GM19035 (cell line): ENCODE results near the gene DNLZ.

Experiments
- ATAC-seq: cut with Tn5 transposase; IDR thresholded peaks from one replicate; pipeline ENCODE4 v1.9.1; 2021; ENCODE audit not compliant: unreplicated experiment

DNLZ gene

DNA sequence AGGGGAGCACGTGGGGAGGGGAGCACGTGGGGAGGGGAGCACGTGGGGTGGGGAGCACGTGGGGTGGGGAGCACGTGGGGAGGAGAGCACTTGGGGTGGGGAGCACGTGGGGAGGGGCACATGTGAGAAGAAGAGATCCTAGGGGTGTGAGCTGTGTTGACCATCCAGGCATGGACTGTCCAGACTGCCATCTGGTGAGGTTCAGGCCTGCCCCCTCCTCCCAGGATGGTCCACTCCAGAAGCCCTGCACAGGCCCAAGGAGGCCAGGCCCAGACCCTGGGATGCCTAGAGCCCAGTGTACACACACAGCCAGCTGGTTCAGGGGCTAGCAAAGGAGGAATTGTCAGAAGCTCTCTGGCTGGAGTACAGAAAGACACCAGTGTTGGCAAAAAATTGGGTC is 34.1 kb upstream of the DNLZ start:
- ATAC-seq: no peak

DNA sequence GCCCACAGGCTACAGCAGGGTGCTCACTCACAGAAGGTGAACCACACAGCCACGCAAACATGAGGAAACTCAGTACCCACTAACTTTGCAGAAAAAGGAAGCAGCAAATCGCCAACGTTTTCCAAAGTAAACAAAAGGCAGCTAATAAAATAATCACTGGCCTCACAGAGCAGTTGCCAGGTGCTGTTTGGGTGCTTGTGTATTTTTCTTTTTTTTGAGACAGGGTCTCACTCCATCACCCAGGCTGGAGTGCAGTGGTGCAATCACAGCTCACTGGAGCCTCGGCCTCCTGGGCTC is 32.6 kb upstream of the DNLZ start:
- ATAC-seq: no peak

DNA sequence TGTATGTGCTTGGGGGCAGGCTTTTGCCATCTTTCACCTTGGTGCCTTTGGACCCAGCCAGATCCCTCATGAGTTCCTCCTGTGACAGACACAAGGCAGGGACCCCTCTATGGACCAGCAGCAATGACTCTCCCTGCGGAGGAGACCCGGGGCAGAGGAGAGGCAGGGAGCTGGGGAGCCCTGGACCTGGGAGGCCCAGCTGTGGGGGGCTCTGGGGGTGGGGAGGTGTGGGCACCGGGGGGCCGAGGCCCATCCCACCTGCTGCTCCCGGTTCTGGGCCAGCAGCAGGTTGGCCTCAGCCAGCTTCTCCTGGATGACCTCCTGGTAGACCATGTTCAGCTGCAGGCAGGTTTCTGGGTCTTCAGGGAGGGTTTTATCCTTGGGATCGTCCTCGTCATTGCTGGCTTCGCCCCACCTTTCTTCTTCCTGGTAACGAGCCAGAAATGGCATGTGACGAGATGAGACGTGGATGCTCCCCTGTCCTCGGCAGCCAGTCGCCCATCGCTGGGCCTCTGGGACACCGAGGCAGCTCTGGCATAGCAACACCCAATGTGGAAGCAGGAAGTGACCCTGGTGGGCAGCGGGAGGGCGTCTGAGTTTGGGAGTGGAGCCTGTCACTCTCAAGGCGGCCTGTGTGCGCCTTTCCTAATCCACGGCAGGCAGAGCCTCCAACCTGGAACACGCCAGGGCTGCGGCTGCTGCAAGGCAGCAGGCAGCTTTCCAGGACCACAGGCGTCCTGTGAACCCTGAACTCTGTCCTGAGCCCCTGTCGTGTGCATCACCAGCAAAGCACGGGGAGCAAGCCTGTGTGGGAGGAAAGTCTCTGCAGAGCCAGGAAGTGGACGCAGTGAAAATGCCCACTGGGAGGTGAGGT is 32.0 kb upstream of the DNLZ start:
- no peak for ATAC-seq

DNA sequence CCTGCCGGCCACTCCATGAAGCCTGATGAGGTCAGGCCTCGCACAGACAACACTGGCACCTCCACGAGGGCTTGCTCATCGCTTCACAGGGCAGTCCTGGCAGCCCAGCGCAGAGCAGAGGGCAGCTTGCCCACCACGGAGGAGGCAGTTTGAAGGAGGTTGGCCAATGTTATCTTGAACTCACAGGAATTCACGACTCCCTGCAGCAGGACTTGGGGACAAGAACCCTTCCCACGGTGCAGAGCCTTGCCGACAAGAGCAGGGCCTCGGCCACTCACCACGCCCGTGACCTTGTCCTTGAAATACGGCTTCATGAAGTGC is 31.4 kb upstream of the DNLZ start:
- no peak for ATAC-seq

DNA sequence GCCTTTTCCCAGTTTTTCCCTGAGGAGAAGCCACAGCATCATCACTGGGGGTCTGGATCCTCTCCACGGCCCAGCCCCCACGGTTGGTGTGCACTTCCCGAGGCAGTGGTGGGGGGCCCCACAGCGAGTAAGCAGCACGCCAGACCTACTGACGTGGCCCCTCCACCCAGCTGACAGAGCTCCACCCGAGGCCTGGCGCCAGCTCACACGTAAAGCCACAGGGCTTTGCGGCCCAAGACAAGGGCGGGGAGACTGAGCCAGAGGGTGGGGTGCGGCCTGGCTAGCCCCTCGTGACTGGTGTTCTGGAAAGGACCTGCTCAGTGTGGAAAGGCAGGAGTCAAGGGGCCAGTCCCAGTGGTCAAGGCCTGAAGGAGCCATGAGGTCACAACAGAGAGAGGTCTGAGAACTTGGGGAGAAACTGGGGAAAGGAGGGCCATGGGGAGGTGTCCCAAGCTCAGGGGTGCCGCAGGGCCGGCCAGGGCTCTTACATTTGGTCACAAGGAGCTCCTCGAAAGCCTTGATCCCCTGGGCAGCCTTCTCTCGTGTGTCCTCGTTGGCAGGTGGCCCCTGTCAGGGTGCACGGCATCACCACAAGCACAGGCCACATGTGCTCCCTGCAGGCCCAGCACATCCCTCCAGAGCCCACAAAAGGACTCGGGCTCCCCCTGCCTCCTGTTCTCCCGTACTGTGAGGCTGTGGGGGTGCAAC is 30.9 kb upstream of the DNLZ start:
- ATAC-seq: no peak

DNA sequence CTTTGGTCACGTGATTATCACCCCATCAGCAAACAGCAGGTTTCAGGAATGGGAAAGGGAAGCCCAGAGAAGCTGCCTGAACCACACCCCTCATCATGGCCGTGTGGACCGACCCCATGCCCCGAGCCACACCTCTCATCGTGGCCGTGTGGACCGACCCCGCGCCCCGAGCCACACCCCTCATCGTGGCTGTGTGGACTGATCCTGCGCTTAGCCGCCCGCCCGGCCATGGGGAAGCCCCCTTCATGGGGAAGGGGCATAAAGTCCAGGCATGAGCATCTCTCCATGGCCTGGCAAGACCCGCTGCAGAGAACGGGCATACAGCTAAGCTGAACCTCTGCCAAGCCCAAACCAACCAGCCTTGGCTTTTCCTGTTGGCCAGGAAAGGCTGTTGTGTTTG is 30.0 kb upstream of the DNLZ start:
- no peak for ATAC-seq

DNA sequence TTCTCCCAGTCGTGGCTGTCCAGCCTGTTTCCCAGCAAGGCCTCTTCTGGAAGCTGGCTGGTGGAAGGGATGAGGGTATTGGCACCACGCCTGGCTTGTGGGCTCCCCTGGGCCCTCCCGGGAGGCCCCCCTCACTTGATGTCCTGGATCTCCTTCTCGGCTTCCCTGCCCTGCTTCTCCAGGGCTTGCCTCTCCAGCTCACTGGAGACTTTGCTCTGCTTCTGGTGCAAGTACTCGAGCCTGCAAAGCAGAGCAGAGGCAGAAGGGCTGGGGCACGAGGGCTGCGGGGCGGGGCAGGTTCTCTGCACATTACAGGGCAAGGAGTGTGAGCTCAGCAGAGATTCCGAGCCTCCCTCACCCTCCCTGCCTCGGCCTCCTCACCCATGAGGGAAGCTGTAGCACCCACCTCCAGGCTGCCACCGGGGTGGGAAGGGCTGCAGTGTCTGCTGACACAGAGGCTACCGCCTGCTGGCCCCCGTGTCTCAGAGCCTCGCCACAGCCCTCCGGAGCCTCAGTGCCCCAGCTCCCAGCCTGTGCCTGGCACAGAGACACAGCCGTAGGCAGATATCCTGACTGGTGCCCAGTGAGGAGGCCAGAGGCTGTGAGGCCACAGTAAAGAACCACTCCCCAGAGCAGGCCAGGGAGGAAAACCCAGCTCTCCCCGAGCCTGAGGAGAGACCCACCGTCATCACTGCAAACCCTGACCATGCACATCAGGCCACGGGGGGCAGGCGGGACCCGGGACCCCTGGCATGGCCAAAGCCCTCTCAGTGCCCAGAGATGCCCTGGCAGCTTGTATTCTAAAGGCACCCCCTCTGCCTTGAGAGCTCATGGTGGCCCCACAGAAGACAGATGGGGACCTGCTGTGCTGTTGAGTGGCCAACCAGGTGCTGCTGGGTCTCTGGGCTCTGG is 29.2 kb upstream of the DNLZ start:
- no peak for ATAC-seq

DNA sequence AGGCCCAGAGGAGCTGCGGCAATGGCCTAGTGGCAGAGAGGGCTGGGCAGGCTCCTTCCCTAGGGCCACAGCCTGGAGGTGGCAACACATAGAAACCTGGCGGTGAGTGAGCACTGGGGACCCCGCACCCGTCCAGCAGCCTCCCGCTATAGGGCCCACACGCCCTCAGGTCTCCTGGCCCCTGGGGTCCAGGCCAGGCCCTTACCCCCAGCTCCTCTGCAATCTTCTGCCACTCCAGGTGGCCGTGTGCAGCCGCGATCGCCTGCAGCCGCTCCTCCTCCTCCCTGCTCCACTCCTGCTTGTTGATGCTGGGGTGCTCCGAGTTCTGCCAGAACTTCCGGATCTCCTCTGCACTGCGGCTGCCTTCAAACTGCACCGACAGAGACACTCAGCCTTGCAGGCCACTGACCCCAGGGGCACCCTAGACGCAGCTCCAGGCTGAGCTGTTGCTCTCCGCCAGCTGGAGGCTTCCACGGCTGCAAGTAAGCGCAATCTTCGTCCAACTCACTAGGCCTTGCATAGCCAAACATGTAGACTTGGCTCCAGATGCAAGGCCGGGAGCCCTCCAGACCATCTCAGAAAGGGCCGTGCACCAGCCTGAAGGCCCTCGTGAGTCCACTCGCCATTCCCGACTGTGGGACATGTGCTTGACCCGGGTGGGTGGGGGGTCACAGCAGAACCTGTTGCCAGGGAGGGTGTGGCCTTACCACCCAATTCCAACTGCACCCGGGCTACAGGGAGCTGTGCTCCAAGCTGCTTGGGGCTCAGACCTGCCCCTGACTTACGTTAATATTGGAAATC is 28.4 kb upstream of the DNLZ start:
- ATAC-seq: no peak

DNA sequence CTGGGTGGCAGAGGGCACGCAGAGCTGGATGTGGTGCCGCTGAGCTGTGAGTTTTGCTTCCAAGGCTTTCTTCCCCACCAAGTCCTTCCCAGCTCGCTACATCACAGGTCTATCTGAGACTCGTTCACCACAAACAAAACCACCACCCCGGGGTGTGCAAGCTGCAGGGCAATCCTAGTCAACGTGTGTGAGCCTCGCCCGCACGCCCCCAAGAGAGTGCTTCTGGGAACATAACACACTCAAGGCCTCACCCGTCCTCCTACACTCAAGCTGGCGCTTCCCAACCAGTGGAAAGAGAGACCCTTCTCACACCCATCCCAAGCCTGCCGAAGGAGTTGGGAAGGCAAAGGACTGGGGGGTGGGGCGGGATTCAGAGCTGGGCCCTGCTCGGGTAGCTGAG is 25.9 kb upstream of the DNLZ start:
- ATAC-seq: no peak

DNA sequence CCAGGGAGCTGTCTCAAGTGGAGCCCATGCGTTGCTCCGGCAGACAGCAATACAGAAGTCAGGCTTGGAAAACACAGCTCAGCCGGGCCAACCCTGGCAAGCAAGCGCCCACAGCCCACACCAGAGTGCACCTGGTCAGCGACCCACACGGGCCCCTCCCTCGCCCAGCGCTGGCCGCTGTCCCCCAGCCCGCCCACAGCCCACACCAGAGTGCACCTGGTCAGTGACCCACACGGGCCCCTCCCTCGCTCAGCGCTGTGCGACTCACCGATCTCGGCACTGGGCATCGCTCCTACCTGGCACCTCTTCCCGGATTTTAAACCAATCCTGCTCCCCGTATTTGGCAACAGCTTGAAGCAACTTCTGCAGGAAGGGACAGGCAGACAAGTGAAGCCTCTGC is 23.7 kb upstream of the DNLZ start:
- ATAC-seq: no peak

DNA sequence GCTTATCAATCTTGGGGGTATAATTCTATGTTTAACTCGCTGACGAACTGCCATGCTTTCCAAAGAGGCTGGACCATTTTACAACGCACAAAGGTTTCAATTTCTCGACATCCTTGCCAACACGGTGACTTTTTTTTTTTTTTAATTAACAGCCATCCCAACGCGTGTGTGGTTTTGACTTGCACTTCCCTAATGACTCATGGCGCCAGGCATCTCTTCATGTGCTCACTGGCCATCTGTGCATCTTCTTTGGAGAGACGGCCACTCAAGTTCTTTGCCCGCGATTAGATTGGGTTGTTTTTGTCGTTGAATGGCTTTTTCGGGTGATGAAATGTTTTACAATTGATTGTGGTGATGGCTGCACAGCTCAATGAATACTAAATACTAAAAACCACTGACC is 22.5 kb upstream of the DNLZ start:
- ATAC-seq: no peak

DNA sequence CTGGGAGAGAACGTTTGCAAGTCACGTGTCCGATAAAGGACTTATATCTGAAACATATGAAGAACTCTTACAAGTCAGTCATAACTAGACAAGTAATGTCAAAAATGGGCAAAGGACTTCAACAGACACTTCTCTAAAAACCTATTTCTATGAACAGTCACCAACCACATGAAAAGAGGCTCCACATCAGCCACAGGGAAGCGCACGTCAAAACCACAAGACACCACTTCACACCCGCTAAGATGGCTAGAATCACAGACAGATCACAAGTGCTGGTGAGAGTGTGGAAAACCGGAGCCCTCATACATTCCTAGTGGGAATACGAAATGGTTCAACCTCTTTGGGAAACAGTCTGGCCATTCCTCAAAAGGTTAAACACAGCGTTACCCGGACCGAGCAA is 21.5 kb upstream of the DNLZ start:
- no peak for ATAC-seq

DNA sequence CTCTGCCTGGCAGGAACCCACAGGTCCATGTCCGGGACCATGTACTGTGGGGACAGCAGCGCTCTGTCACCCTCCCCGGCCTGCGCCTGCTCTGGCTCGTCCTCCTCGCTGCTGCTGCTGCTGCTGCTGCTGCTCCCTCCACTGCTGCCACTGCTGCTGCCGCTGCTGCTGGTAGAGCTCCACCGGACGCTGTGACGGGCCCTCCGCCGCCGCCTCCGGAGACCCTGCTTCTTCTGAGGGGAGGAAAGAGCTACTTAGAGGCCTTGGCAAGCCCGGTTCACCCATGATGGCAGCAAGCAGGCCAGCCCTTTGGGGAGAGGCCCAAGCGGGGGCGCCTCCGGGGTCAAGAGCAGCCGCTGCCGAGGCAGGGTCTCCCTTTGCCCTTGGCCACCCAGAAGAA is 19.9 kb upstream of the DNLZ start:
- no peak for ATAC-seq

DNA sequence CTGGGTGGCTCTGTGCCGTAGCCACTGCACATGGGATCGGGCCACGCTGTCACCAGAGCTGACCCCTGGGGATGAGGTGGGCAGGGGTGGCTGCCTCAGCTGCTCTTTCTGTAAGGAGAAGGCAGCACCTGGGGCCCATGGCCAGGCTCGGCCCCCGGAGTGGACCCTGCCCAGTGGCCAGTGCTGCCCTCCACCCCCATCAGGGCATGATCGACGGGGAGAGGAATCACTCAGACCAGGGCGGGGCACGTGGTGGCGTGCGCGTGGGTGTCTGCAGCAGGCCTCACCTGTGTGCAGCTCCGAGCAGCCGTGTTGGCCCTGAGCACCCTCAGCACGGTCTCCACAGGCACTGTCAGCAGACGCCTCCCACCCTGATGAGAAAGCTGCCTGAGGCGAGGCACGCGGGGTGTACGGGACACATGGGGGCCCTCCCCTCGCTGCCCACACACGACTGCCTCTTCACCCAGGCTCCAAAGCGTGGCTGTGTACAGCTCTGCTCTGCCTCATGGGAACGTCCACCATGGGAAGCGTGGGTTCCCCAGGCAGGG is 18.5 kb upstream of the DNLZ start:
- ATAC-seq: no peak

DNA sequence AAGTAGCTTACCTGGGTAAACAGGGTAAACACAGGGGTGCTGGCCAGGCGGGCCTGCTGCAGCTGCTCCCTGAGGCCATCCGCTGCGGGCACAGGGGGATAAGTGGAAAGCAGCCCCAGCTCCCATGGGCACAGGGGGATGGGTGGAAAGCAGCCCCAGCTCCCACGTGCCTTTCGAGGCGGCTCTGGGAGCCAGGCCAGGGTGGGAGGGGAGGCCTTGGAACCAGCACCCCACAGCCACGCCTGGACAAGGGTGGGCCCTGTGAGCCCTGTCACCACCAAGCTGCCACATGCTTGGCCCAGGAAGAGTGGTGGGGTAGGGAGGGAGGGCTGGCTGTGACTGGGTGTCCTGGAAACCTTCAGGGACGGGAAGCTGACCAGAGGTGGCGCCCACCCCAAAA is 17.8 kb upstream of the DNLZ start:
- no peak for ATAC-seq

DNA sequence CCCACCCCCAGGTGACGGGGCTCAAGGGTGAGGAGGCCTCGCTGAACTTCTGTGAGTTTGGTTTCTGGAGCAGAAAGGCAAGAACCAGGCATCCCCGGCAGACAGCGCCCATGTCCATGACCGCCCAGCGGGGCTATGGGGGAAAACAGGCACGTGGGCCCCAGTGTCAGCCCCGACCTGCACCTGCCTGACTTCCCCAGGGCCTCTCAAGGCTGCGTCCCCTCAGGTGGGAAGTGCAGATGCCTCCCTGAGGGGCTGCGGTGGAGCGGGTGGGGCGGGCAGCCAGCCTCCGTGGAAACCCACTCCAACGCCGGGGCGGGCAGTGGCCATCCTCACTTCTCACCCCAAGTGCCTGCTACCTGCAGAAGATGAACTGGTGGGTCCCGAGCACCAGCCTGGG is 16.8 kb upstream of the DNLZ start:
- ATAC-seq: no peak

DNA sequence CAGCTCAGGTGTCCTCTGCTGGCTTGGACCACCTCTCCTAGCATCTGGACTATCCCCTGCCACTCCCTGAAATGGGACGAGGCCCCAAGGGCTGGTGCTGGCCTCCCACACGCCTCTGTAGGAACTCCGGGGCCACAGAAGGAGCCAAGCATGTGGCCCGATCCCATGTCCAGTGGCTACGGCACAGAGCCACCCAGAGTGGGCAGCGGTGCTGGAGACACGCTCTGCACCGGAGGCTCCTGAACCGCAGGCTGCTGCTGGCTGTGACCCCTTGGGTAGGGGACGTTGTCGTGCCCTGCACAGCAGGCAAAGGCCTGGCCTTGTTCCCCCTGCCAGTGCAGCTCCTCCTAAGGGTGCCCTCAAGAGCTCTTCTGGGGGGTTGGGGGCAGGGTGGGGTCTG is 16.3 kb upstream of the DNLZ start:
- no peak for ATAC-seq

DNA sequence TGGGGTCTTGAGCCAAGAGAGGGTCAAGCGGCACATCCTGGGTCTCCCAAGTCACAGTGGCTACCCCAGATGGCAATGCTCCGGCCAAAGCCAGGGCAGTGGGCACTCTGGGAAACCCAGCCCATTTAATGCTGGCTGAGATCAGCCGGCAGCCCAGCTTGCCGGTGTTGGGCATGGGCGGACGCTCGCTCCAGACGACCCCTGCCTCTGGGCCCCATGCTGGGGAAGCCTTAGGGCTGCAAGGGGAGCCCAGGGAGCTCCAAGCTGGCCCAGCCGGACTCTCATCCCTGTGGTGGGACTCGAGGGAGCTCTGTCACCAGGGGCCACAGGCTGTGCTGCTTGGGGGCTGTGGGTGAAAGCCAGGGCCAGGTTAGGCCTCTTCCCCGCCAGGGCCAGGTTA is 15.9 kb upstream of the DNLZ start:
- no peak for ATAC-seq

DNA sequence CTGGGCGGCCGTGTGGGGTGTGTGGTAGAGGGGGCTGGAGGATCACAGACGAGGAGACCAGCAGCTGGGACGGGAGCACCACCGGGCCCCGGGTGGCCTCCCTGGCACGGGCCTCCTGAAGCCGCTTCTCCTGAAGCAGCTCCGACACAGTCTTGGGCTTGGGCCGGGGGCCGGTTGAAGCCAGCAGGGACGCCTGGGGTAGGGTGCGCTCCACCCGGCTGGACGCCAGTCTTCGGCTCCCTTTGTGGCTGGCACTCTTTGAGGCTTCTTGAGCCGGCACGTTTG is 15.4 kb upstream of the DNLZ start:
- ATAC-seq: no peak

DNA sequence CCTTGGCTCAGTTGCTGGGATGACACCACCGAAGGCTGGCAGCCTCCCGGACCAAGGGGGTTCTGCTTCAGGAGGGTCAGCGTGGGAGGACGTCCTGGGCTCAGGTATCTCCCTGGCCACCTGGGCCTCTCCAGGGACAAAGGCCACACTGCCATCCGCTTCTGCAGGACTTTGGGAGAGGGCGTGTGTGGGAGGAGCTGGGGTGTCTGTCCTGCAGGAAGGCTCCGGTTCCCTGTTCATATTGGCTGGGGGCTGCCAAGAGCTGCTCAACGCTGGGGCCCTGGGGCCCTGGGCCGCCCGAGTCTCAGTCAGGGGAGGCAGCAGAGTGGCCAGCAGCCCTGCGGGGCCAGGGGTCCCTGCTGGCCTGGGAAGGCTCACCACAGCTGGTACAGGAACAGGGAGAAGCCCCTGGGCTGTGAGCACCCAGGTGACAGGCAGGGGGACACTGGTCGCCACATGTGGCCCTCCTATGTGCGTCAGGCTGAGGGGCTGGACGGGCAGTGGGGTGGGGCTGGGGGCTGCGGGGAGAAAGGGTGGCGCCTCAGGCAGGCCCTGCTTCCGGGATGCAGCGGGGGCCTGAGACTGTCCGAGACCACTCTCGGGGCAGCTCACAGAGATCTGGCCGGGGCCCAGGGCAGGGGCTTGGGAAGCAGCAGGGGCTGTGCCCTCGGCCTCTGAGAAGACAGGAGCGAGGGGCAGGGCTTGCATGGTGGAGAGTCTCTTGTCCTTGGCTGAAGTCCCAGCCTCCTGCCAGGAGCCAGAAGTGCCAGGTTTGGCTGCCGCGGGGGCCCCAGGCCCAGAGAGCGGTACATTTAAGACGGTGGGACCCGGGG is 14.8 kb upstream of the DNLZ start:
- no peak for ATAC-seq
